ENCODE measurements around the gene CD164. TPM values are rescaled to one million over a fixed set of nuclear protein-coding genes. Genes with fewer than 3 reads are reported as not detected.

CD164 gene
- polyA plus RNA-seq, 1 donor = 558 TPM

DNA sequence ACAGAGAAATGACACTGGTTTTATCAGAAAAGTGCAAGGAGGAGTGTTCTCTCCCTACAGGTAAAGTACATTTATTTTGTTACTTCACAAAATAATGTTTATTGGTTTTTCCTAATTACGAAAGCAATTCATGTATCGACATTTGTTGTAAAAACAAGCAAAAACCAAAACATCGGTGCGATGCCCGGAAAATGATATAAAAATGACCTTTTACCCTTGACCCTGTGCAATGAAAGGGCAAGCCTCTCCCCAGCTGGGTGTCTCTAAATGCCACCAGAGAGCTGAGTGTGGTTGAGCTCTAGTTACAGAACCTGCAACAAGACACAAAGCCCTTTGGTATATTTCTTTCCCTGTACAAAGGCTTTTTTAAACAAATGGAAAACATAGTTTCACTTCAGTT lies 65.4 kb downstream of the CD164 start:
- H3K4me3 ChIP-seq (ENCODE audit: low read length) = no peak overlapping the region

More for the DNA sequence above, 65.4 kb downstream of the CD164 start:
- Histone ChIP-seq H3K27me3 (ENCODE audit: control insufficient read depth, insufficient read depth, low read length) (no peaks in the 10 kb centered on the region), H3K9me3 (ENCODE audit: control insufficient read depth, low read depth, low read length) (no peaks in the 10 kb centered on the region), H3K36me3 (ENCODE audit: control insufficient read depth, insufficient read depth, low read length) (no peaks in the 10 kb centered on the region), H3K4me1 (ENCODE audit: control insufficient read depth, insufficient read depth, low read length) (peaks cover 48% of the 10 kb centered on the region), H3K27ac (ENCODE audit: low read length) (peak overlapping the region; percentile 84)
- DNase-seq = peak in 1 of 2 donors; percentile 40
- whole genome bisulfite sequencing (ENCODE audit: insufficient coverage, low lambda C conversion rate) = no CpG with 5 or more reads among the region's 5 CpGs

Other genes with a start within 250 kb of the CD164 start
- 3.8 TPM for gene PPIL6, start 58.2 kb upstream of the CD164 start, polyA plus RNA-seq
- gene SMPD2, start 58.3 kb upstream of the CD164 start, polyA plus RNA-seq = 13.0 TPM
- gene MICAL1, start 73.3 kb upstream of the CD164 start, polyA plus RNA-seq = 170 TPM
- 10.7 TPM for gene ZBTB24, start 100.8 kb upstream of the CD164 start, polyA plus RNA-seq

Data from large intestine (tissue), 3 donors.